HL-60 (cell line): ENCODE measurements around the gene MYO5B.

Source experiments
- DNase-seq, 2 experiments: peaks; one replicate each; pipeline ENCODE4 v3.0.0-alpha.2; 2010 to 2020; ENCODE audit warnings: low read depth in 1 of 2, low spot score in 1 of 2
- H3K27ac ChIP-seq: fragments of 250-450 bp; sonication (Bioruptor Pico); replicated peaks from 2 replicates; pipeline ENCODE4 v1.5.1; 2020; ENCODE audit warnings: mild to moderate bottlenecking, moderate library complexity
- H3K27me3 ChIP-seq: fragments of 250-450 bp; sonication (Bioruptor Pico); 2 replicates; pipeline ENCODE4 v1.5.1; 2021; ENCODE audit warnings: mild to moderate bottlenecking, moderate library complexity; ENCODE audit not compliant: insufficient read depth, poor library complexity, severe bottlenecking
- H3K4me3 ChIP-seq: replicated peaks from 2 replicates; pipeline ENCODE4 v1.5.1; 2011; ENCODE audit warnings: mild to moderate bottlenecking, control low read depth, low read length; ENCODE audit not compliant: insufficient read depth
- CTCF ChIP-seq: IDR thresholded peaks from one replicate; pipeline ENCODE4 v1.5.1; 2011; ENCODE audit warnings: low read length, control low read depth, inconsistent platforms; ENCODE audit not compliant: insufficient read depth
- GABPA ChIP-seq: IDR thresholded peaks from 2 replicates; pipeline ENCODE4 v1.6.1; 2012; ENCODE audit warnings: low read depth
- POLR2AphosphoS5 ChIP-seq: IDR thresholded peaks from 2 replicates; pipeline ENCODE4 v1.6.1; 2012; ENCODE audit warnings: low read depth
- SPI1 ChIP-seq: IDR thresholded peaks from 2 replicates; pipeline ENCODE4 v1.6.1; 2012; ENCODE audit warnings: low read depth, mild to moderate bottlenecking, borderline replicate concordance
- TF ChIP-seq, protein P1 (sequence below): IDR thresholded peaks from 2 replicates; pipeline ENCODE4 v1.6.1; 2012; ENCODE audit warnings: low read depth; ENCODE audit not compliant: insufficient replicate concordance

Gene MYO5B

DNA sequence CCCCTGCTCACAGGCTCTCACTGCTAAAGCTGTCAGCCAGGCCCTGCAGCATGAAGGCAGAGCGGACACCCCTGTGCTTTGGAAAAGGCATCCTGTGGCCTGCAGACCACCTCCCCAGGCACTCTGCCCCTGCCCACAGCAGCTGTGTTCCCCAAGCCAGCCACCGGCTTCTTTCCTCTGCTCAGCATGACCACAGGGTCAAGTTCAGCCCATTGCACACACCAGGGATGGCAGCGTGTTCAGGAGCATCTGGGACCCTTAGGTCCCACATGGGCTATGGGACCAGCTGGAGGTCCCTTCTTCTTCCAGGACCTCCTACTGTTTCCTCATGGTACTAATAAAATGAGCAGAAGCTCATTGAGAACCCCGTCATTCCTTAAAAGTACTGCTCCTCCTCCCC is 263.2 kb downstream of the MYO5B start:
- Histone ChIP-seq H3K4me3 (no peak overlapping the region), H3K27ac (no peak overlapping the region), H3K27me3 (no peaks in the 10 kb centered on the region)
- TF ChIP-seq, protein P1, sequence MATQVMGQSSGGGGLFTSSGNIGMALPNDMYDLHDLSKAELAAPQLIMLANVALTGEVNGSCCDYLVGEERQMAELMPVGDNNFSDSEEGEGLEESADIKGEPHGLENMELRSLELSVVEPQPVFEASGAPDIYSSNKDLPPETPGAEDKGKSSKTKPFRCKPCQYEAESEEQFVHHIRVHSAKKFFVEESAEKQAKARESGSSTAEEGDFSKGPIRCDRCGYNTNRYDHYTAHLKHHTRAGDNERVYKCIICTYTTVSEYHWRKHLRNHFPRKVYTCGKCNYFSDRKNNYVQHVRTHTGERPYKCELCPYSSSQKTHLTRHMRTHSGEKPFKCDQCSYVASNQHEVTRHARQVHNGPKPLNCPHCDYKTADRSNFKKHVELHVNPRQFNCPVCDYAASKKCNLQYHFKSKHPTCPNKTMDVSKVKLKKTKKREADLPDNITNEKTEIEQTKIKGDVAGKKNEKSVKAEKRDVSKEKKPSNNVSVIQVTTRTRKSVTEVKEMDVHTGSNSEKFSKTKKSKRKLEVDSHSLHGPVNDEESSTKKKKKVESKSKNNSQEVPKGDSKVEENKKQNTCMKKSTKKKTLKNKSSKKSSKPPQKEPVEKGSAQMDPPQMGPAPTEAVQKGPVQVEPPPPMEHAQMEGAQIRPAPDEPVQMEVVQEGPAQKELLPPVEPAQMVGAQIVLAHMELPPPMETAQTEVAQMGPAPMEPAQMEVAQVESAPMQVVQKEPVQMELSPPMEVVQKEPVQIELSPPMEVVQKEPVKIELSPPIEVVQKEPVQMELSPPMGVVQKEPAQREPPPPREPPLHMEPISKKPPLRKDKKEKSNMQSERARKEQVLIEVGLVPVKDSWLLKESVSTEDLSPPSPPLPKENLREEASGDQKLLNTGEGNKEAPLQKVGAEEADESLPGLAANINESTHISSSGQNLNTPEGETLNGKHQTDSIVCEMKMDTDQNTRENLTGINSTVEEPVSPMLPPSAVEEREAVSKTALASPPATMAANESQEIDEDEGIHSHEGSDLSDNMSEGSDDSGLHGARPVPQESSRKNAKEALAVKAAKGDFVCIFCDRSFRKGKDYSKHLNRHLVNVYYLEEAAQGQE = no peak
- no peak for TF ChIP-seq CTCF
- TF ChIP-seq SPI1 = no peak
- TF ChIP-seq GABPA = no peak
- no peak for TF ChIP-seq POLR2AphosphoS5
- DNase-seq = no peak

DNA sequence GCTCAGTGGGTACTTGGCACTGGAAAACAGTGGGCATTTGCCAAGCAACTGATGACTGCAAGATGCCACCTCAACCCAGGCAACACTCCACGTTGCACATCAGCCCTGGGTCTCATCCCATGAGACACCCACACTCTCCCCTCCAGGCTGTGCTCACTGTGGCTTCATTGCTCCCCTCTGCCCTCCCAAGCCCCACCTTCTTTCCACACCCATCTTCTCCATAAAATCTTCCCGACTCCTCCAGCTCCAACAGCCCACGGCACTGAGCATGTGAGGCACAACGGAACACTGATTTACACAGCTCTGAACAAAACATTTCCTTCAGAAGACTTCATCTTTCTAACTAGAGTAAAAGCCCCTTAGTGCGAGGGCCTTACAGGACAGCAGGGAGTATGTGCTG is 263.8 kb downstream of the MYO5B start:
- no peaks in the 10 kb centered on the region for H3K27me3 ChIP-seq
- no peak overlapping the region for H3K4me3 ChIP-seq
- DNase-seq = no peak
- TF ChIP-seq CTCF = no peak
- no peak for TF ChIP-seq GABPA
- TF ChIP-seq SPI1 = no peak
- TF ChIP-seq, protein P1 = no peak
- TF ChIP-seq POLR2AphosphoS5 = no peak
- H3K27ac ChIP-seq = no peak overlapping the region

GRCh38 chr18:49926106-49926745 is 268.7 kb downstream of the MYO5B start:
- TF ChIP-seq SPI1 (no peak), GABPA (no peak)
- Histone ChIP-seq H3K27me3 (peaks cover 4% of the 10 kb centered on the region), H3K27ac (no peak overlapping the region), H3K4me3 (no peak overlapping the region)
- no peak for DNase-seq

GRCh38 chr18:49924293-49924983 is 270.5 kb downstream of the MYO5B start:
- DNase-seq = no peak
- TF ChIP-seq POLR2AphosphoS5 (no peak), SPI1 (no peak), CTCF (no peak), GABPA (no peak)
- TF ChIP-seq, protein P1 = no peak
- Histone ChIP-seq H3K27ac (no peak overlapping the region), H3K4me3 (no peak overlapping the region), H3K27me3 (peaks cover 18% of the 10 kb centered on the region)
